Measurements from ENCODE around the gene STAB2. TPM values are rescaled to one million over a fixed set of nuclear protein-coding genes. Genes with fewer than 3 reads are reported as not detected.

STAB2 gene
- total and polyA plus RNA-seq, 9 donors: 0.05 to 9.3 (median 0.86) TPM

- intact Hi-C loops (cut with DNase I): no loop called here
- WGBS, 3 donors: 67 to 84% (median 74%) methylated on average over 12 of the region's 12 CpGs
- TF ChIP-seq POLR2A (IDR thresholded peaks at IDR 0.05): no peak
- TF ChIP-seq EP300 (IDR thresholded peaks at IDR 0.05): no peak
- TF ChIP-seq CTCF (IDR thresholded peaks at IDR 0.05): no peak
Measured at GRCh38 chr12:103748875-103749274, 161.8 kb downstream of the STAB2 start.

GRCh38 chr12:103751171-103751570, 164.1 kb downstream of the STAB2 start:
- H3K27ac ChIP-seq: no peak overlapping the region
- intact Hi-C loops (cut with DNase I): no loop called here

More at GRCh38 chr12:103748875-103749274, 161.8 kb downstream of the STAB2 start:
- Histone ChIP-seq H3K27ac (no peak overlapping the region), H3K36me3 (no peaks in the 10 kb centered on the region), H3K9me3 (no peaks in the 10 kb centered on the region), H3K27me3 (no peaks in the 10 kb centered on the region), H3K4me1 (ENCODE audit: insufficient read depth) (no peaks in the 10 kb centered on the region), H3K4me3 (no peak overlapping the region)
- DNase-seq: no peak

GRCh38 chr12:103751600-103751999, 164.5 kb downstream of the STAB2 start:
- WGBS, 3 donors: 34 to 38% (median 37%) methylated on average over 2 of the region's 2 CpGs
- Histone ChIP-seq H3K27me3 (no peaks in the 10 kb centered on the region), H3K36me3 (no peaks in the 10 kb centered on the region), H3K9me3 (no peaks in the 10 kb centered on the region), H3K27ac (no peak overlapping the region), H3K4me1 (ENCODE audit: insufficient read depth) (no peaks in the 10 kb centered on the region), H3K4me3 (no peak overlapping the region)
- intact Hi-C loops (cut with DNase I): no loop called here
- no peak for DNase-seq
- no peak for TF ChIP-seq EP300 (IDR thresholded peaks at IDR 0.05)
- no peak for TF ChIP-seq CTCF (IDR thresholded peaks at IDR 0.05)
- no peak for TF ChIP-seq POLR2A (IDR thresholded peaks at IDR 0.05)

More at GRCh38 chr12:103751171-103751570, 164.1 kb downstream of the STAB2 start:
- DNase-seq: no peak
- 92 to 100% (median 92%) methylated on average over 1 of the region's 1 CpG for WGBS, 3 donors
- no peak for TF ChIP-seq POLR2A (IDR thresholded peaks at IDR 0.05)
- TF ChIP-seq CTCF (IDR thresholded peaks at IDR 0.05): no peak
- no peak for TF ChIP-seq EP300 (IDR thresholded peaks at IDR 0.05)
- Histone ChIP-seq H3K9me3 (no peaks in the 10 kb centered on the region), H3K4me3 (no peak overlapping the region), H3K4me1 (ENCODE audit: insufficient read depth) (no peaks in the 10 kb centered on the region), H3K36me3 (no peaks in the 10 kb centered on the region), H3K27me3 (no peaks in the 10 kb centered on the region)

- Histone ChIP-seq H3K27ac (no peak overlapping the region), H3K27me3 (no peaks in the 10 kb centered on the region), H3K4me3 (no peak overlapping the region), H3K36me3 (no peaks in the 10 kb centered on the region), H3K4me1 (ENCODE audit: insufficient read depth) (no peaks in the 10 kb centered on the region), H3K9me3 (no peaks in the 10 kb centered on the region)
- intact Hi-C loops (cut with DNase I): no loop called here
- no peak for TF ChIP-seq CTCF (IDR thresholded peaks at IDR 0.05)
- TF ChIP-seq EP300 (IDR thresholded peaks at IDR 0.05): no peak
- no peak for TF ChIP-seq POLR2A (IDR thresholded peaks at IDR 0.05)
- DNase-seq: no peak
- WGBS, 3 donors: 61 to 72% (median 64%) methylated on average over 3 of the region's 3 CpGs
Measured at GRCh38 chr12:103755425-103755824, 168.4 kb downstream of the STAB2 start.

Measured in ovary (tissue), 9 donors.